HPDE6-E6E7 (cell line): Measurements from ENCODE around the gene COCH.
A peak's percentile ranks its signal among the peaks of the same experiment; 100 is the strongest.
"Not testable (repeated sequence)": the region's sequence is repeated elsewhere in the genome, so short reads cannot be mapped to it uniquely, and the experiment has no call there.

Source experiments
- DNase-seq: peaks from one replicate; pipeline ENCODE4 v3.0.0; 2011; ENCODE audit warnings: missing footprints; ENCODE audit errors: extremely low spot score

Gene COCH

DNA sequence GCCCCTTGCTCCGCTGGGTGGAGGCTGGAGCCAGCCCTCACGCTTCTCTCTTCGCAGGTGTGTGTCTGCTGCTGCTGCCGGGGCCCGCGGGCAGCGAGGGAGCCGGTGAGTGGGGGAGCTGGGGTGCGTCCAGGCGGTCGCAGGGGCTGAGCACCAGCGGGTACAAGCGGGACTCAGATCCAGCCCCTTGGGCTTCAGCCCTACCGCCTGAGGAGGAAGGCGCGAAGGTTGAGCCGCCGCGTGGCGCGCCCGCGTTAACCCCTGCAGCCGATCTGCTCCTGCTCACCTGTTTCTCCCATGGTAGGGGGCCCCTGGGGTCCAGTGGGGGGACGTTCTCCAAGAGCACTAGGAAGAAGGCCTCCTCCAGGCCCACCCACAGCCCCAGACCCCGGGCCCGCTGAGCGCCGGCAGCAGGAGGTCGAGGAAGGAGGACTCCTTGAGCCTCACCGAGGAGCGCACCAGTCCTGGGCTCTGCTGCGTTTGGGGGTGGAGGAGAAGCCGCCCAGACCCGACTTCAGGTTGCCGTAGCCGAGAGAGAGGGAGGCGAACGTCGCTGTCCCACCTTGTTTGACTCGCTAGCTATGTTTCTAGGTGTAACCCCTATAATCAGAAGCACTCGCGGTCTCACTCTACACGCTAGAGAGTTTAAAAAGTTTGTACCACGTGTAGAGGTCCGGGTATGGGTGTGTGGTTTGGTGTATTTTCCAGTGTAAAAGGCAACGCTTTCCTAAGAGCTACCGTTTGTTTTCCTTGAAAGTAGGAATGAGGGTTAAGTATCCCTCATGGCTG, 834 bp downstream of the COCH start:
- peak; percentile 3 for DNase-seq

- DNase-seq, result no peak
Observed at GRCh38 chr14:30875788-30876053, 1.4 kb downstream of the COCH start.

- no peak for DNase-seq
Observed at GRCh38 chr14:30876692-30877091, 2.3 kb downstream of the COCH start.

DNA sequence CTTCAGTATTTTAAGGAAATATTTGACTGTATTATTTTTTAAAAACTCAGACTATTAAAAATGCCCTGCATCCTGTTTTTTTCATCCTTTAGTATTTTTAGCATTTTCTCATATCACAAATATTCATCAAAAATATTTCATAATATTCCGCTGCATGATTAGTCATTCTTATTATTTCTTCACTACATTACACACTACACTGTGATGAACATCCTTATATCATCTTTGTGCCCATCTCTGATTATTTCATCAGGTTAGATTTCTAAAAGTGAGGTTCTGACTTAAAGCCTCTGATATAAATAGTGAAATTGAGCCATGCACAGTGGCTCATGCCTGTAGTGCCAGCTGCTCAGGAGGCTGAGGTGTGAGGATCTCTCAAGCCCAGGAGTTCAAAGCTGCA, 8.1 kb downstream of the COCH start:
- DNase-seq, result no peak

DNA sequence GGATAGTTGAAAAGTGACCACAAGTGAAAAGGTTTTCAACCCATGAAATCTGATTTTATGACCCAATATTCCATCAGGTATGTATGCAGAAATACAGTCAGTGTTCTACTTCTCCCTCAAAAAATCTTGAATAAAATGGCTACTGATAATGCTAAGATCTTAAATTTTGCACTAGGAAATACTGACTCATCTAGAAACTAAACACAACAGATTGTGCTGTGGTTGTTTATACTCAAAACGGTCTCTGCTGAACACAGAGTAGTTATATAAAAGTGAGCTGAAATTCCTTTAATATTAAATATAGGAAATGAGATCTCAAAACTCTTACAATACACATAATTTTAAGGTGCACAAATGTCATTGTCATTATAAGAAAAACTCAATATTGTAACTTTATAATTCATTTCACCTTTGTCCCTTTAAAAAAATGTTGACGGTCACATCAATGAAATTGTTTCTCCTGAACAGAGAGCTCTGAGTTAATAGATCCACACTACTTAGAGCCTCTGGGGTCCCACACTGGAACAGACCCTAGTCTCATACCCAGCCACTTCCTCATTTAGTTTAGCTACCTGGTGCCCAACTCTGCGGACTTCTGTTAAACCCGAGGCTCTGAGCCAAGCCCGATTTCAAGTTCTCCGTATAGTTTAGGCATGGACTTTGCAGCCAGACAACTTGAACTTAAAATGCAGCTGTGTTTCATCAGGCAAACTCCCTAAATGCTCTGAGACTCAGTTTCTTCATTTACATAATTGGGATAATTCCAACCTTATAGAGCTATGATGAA, 9.3 kb downstream of the COCH start:
- no peak for DNase-seq

DNA sequence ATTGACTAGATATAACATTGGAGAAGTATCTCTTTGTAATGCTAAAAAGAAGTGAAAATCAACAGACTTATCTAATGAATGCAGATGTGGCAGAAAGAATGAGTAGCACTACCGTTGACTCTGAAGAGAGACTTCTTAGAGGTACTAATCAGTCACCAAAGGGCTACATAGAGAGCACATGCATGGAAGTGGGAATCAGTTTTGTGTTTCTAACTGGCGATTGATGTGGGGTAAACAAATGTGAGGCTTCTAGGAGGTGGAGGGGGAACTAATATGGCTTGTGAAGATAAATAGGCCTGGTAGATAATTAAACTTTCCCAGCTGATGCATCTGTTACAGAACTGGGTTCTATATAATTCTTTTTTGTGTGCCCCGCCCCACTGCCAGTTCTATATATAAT, 10.5 kb downstream of the COCH start:
- DNase-seq, result no peak

GRCh38 chr14:30885840-30886740, 11.7 kb downstream of the COCH start:
- DNase-seq, result no peak

- no peak for DNase-seq
Observed at GRCh38 chr14:30888480-30889243, 14.3 kb downstream of the COCH start.

DNA sequence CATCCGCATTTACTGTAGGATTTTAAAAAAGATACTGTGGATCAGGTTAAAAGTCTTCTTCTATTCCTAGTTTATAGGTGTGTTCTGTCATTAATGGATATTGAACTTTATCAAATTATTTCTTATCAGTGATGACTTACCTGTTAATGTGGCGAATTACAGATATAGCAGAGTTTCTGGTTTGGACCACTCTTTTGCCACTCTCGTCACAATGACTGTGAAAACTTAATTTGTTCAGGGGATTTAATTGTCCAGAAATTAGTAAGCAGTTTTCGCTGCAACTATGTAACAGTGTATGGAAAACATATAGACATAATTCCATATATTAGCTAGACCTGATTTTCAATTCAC, 14.9 kb downstream of the COCH start:
- no peak for DNase-seq

DNA sequence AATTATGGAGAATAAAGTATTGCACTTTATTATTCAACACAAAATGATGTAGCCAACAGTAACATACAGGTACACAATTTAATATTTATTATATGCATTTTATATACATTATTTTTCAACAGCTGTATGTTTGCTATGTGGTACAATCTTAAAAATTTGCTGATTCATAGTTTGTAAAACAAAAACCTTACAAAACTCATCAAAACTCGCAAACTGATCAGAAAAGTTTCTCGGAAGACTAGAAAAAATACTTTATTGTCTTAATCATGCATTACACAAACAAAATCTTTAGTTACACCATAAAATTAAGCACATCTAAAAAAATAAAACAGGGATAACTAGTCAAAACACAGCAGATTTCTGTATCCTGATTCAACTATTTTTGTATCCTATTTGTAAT, 19.5 kb downstream of the COCH start:
- no peak for DNase-seq

- DNase-seq, result no peak
Observed at GRCh38 chr14:30894923-30895515, 20.7 kb downstream of the COCH start.

GRCh38 chr14:30896435-30896834, 22.1 kb downstream of the COCH start:
- DNase-seq, result no peak

DNA sequence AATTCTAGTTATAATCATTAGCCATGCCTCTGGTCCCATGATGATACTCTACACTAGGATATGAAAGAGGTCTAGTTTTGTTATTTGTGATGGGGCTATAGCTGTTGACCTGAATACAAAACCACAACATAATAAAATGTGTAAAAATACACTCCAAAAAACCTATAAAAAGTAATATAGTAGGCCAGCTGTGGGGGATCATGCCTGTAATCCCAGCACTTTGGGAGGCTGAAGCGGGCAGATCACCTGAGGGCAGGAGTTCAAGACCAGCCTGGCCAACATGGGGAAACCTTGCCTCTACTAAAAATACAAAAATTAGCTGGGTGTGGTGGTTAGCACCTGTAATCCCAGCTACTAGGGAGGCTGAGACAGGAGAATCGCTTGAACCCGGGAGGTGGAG, 22.8 kb downstream of the COCH start:
- not testable (repeated sequence) for DNase-seq

DNA sequence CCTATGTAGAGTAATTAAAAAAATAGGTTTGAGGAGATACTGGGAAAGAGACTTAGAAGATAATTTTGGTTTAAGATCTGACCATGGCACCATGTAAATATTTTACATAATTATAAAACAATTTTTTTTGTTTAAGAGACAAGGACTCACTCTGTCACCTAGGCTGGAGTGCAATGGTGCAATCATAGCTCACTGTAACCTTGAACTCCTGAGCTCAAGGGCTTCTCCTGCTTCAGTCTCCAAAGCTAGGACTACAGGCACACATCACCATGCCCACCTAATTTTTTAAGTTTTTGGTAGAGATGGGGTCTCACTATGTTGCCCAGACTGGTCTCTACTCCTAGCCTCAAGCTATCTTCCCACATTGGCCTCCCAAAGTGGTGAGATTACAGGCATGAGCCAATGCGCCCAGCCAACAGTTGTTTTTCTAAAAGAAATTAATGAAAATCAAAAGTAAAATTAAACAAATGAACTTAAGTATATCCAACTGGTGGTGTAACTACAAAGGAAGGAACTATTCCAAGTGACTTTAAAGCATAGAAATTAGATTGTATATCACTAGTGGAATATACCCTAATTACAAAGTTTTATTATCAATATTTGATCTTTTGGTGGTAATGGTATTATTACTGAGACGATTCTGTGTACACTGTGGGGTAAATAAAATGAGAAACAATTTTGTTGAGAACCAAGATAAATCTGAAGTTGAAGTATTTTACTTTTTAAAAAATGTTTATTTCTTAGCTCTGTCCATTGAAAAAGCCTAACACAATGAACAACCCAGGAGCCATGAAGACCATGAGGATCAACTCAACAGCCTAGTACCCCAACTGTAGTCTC, 29.1 kb downstream of the COCH start:
- no peak for DNase-seq

- DNase-seq, result no peak
Observed at GRCh38 chr14:30906752-30907658, 32.6 kb downstream of the COCH start.

DNA sequence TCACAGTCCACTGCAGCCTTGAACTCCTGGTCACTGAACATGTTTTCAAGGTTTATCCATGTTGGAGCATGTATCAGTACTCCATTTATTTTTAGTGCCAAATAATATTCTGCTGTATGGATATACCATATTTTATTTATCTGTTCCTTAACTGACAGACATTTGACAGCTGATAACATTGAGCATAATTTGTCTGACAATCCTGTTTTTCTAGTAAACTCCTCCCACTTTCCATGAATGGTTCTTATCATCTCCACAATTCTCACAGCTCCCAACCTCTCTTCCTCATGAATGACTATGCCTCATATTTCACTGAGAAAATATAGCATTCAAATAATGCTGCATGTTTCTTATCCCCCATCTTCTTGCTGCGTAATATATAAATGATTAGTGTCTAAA, 33.3 kb downstream of the COCH start:
- DNase-seq, result no peak

DNA sequence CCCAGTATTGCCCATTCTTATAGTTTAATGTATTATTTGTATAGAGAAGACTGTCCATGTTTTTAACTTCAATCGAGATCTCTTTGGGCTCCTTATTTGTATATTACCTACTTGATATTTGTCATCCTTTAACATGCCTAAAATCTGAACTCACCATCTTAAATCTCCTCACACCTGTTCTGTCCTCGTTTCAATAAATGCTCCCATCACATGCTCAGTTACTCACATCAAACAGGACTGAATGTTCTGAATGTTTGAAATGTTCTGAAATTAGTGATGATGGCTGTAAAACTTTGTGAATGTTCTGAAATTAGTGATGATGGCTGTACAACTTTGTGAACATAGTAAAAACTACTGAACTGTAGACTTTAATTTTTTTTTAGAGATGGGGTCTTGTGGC, 34.5 kb downstream of the COCH start:
- DNase-seq, result no peak

GRCh38 chr14:30914812-30915211, 40.5 kb downstream of the COCH start:
- no peak for DNase-seq

DNA sequence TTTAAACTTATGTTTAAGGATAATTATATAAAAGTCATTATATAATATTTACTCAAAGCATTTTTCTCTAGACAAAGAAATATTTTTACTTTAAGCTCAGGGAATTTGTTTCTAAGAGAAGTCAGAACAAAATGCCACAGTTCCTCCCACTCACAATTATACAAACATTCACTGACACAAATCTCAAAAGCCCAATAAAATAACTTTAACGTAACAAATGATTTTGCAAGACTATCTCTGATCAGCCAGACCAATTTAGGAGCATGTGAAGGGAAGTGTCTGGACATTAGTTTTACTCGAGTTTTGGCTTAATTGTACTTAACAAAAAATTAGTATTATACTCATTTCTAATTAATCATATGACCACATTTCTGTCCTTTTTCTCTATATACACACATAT, 41.2 kb downstream of the COCH start:
- no peak for DNase-seq
